DOHH2 (cell line): ENCODE results near the gene BCAP31.
A peak's percentile ranks its signal among the peaks of the same experiment; 100 is the strongest.

Experiments
- H3F3A ChIP-seq: fragments of 200-600 bp; sonication (generic), shearing (Covaris generic); 2 replicates; pipeline ENCODE4 v1.6.0; 2016; ENCODE audit warnings: antibody characterized with exemption, mild to moderate bottlenecking; ENCODE audit not compliant: control insufficient read depth, insufficient read depth
- H3K27ac ChIP-seq: fragments of 200-600 bp; sonication (generic); 2 replicates; pipeline ENCODE4 v1.5.1; 2014; ENCODE audit warnings: low read depth, mild to moderate bottlenecking, low read length, moderate library complexity
- H3K27me3 ChIP-seq: fragments of 200-600 bp; sonication (generic); 2 replicates; pipeline ENCODE4 v1.6.1; 2014; ENCODE audit warnings: mild to moderate bottlenecking, low read length, mixed read lengths; ENCODE audit not compliant: control insufficient read depth
- H3K36me3 ChIP-seq: fragments of 200-600 bp; sonication (generic); 2 replicates; pipeline ENCODE4 v1.6.1; 2014; ENCODE audit warnings: mild to moderate bottlenecking, low read length, moderate library complexity, mixed read lengths; ENCODE audit not compliant: control insufficient read depth
- H3K4me1 ChIP-seq: fragments of 200-600 bp; sonication (generic); 2 replicates; pipeline ENCODE4 v1.6.1; 2014; ENCODE audit warnings: mild to moderate bottlenecking, low read length, mixed read lengths; ENCODE audit not compliant: control insufficient read depth
- H3K4me2 ChIP-seq: fragments of 200-600 bp; sonication (generic); 2 replicates; pipeline ENCODE4 v1.6.0; 2014; ENCODE audit warnings: mild to moderate bottlenecking, low read length, moderate library complexity
- H3K4me3 ChIP-seq: fragments of 200-600 bp; sonication (generic); 2 replicates; pipeline ENCODE4 v1.5.1; 2014; ENCODE audit warnings: mild to moderate bottlenecking, low read length, mixed read lengths
- H3K79me2 ChIP-seq: fragments of 200-600 bp; sonication (generic); 2 replicates; pipeline ENCODE4 v1.6.1; 2014; ENCODE audit warnings: mild to moderate bottlenecking, low read length, mixed read lengths; ENCODE audit not compliant: control insufficient read depth
- H3K9me2 ChIP-seq: fragments of 200-600 bp; sonication (generic); replicated peaks from 2 replicates; pipeline ENCODE4 v1.6.1; 2014; ENCODE audit warnings: mild to moderate bottlenecking, low read length, mixed read lengths; ENCODE audit not compliant: control insufficient read depth
- H3K9me3 ChIP-seq: fragments of 200-600 bp; sonication (generic); 2 replicates; pipeline ENCODE4 v1.6.1; 2014; ENCODE audit warnings: antibody characterized with exemption, low read length, mixed read lengths; ENCODE audit not compliant: control insufficient read depth, insufficient read depth
- H4K20me1 ChIP-seq: fragments of 200-600 bp; sonication (generic); 2 replicates; pipeline ENCODE4 v1.6.0; 2014; ENCODE audit warnings: low read depth, mild to moderate bottlenecking, antibody characterized with exemption, low read length, moderate library complexity; ENCODE audit not compliant: control insufficient read depth, insufficient read depth
- EZH2phosphoT487 ChIP-seq: fragments of 200-600 bp; sonication (generic); IDR thresholded peaks from 2 replicates; pipeline ENCODE4 v1.6.1; 2017; ENCODE audit warnings: borderline replicate concordance, mild to moderate bottlenecking, antibody characterized with exemption, low read length, moderate library complexity, mixed read lengths
- TF ChIP-seq, protein P1 (sequence below): fragments of 200-600 bp; sonication (generic); IDR thresholded peaks from one replicate; pipeline ENCODE4 v1.5.1; 2014; ENCODE audit warnings: antibody characterized with exemption, mild to moderate bottlenecking, low read depth, low read length; ENCODE audit not compliant: poor library complexity, severe bottlenecking

Gene BCAP31

DNA sequence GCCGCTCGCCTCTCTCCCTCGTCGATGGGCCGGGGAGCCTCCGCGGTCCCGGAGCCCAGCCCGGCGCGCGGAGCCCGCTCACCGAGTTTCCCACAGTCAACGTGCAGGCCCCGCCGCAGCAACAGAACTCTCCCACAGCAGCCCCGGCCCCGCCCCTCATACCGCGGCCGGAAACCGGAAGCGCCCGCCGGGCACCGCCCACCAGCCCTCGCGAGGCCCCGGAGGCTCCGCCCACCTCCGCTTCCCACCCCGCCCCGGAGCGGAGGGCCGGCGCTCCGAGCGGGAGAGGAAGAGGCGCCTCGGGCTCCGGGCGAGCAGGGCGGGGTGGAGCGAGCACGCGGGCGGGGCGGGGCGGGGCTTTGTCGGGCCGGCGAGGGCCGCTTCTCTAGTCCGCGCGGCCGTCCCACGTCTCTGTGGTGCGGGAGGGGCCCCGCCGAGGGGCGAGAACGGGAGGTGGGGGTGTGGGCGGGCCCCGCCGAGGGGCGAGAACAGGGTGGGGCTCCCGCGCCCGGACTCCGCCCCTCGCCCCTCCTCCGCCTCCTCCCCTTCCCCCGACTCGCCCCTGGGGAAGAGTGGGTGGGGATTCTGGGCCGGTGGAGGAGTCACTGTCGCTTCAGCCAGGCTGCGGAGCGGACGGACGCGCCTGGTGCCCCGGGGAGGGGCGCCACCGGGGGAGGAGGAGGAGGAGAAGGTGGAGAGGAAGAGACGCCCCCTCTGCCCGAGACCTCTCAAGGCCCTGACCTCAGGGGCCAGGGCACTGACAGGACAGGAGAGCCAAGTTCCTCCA lies at the start of gene BCAP31, which contains the start of gene ABCD1:
Gene BCAP31 (minus strand): TSS at position 136 of the 787 bp plus-strand sequence. CDS start 1,143 bp downstream, outside the sequence.
Gene ABCD1 (plus strand): TSS at position 605 of the 787 bp plus-strand sequence. CDS start 411 bp downstream, outside the sequence.
- peaks cover 23% of the 10 kb centered on the region for H3K79me2 ChIP-seq
- no peaks in the 10 kb centered on the region for H3K9me3 ChIP-seq
- H3K27ac ChIP-seq, result peak within 1 kb of the TSS; percentile 51
- H3K36me3 ChIP-seq, result peaks cover 24% of the 10 kb centered on the region
- peaks cover 42% of the 10 kb centered on the region for H3K4me1 ChIP-seq
- H3K4me3 ChIP-seq, result peak within 1 kb of the TSS; percentile 86
- H3F3A ChIP-seq, result no peaks in the 10 kb centered on the region
- H3K9me2 ChIP-seq, result no peaks in the 10 kb centered on the region
- H3K27me3 ChIP-seq, result no peaks in the 10 kb centered on the region
- H4K20me1 ChIP-seq, result peaks cover 3% of the 10 kb centered on the region; the same call in 1 of the 2 replicates
- peak within 1 kb of the TSS; percentile 83 for H3K4me2 ChIP-seq
- no peak for TF ChIP-seq EZH2phosphoT487
- TF ChIP-seq, protein P1, sequence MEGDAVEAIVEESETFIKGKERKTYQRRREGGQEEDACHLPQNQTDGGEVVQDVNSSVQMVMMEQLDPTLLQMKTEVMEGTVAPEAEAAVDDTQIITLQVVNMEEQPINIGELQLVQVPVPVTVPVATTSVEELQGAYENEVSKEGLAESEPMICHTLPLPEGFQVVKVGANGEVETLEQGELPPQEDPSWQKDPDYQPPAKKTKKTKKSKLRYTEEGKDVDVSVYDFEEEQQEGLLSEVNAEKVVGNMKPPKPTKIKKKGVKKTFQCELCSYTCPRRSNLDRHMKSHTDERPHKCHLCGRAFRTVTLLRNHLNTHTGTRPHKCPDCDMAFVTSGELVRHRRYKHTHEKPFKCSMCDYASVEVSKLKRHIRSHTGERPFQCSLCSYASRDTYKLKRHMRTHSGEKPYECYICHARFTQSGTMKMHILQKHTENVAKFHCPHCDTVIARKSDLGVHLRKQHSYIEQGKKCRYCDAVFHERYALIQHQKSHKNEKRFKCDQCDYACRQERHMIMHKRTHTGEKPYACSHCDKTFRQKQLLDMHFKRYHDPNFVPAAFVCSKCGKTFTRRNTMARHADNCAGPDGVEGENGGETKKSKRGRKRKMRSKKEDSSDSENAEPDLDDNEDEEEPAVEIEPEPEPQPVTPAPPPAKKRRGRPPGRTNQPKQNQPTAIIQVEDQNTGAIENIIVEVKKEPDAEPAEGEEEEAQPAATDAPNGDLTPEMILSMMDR, result no peak

DNA sequence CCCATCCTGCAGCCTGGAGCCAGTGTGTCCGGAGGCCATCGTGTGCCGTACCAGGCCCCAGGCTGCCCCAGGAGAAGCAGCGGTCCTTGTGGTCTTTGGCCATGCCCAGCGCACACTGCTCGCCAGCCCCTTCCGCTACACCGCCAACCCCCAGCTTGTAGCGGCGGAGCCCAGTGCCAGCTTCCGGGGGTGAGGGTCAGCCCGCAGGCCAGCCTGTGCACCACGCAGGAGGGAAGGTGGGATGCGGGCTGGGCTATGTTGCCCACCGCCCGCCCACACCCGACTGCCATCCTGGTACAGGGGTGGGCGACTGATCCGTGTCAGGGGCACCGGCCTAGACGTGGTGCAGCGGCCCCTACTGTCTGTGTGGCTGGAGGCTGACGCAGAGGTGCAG lies 49.0 kb upstream of the BCAP31 start:
- Histone ChIP-seq H3K27ac (no peak overlapping the region), H3K9me2 (no peaks in the 10 kb centered on the region), H3K4me1 (no peaks in the 10 kb centered on the region), H3F3A (no peaks in the 10 kb centered on the region), H4K20me1 (no peaks in the 10 kb centered on the region), H3K79me2 (no peaks in the 10 kb centered on the region), H3K27me3 (no peaks in the 10 kb centered on the region), H3K36me3 (no peaks in the 10 kb centered on the region), H3K4me3 (no peak overlapping the region), H3K4me2 (no peak overlapping the region), H3K9me3 (no peaks in the 10 kb centered on the region)
- TF ChIP-seq, protein P1, result no peak

DNA sequence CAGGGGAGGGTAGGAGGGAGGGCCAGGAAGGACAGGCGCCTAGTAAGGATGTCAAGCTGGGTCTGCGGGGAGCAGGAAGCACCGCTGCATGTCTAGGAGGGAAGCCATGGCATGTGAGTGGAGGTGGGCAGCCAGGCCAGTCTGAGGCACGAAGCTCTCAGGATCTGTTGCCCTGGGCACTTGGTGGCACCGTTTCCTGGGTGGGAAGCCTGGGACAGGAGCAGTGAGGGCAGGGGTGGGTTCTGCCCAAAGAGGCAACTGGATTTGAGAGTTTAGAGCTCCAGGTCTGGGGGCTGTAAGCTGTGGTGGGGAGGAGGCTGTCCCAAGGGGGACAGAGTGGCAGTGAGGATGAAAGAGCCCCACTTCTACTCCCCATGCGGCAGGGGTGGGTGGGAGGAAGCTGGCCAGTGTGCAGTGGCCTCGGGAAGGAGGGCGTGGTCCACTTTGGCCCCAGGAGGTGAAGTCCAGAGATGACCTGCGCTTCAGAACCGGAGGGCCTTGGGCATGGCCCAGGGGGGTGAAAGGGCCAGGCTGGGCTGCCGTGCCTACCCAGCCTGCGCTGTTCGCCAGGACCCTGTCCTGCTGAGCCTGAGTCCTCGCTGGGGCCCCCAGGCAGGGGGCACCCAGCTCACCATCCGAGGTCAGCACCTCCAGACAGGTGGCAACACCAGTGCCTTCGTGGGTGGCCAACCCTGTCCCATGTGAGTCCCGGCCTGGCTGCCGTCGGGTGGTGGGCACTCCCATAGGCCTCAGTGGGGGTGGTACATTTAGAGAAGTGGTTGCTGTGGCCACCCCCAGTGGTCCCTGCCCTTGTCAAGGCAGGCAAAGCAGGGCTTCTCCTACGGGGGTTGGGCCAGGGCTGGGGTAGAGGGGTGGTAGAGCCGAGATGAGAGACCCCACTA lies 48.4 kb upstream of the BCAP31 start:
- no peak for TF ChIP-seq EZH2phosphoT487
- TF ChIP-seq, protein P1, result no peak
- Histone ChIP-seq H3K9me3 (no peaks in the 10 kb centered on the region), H3K4me2 (no peak overlapping the region), H3K79me2 (no peaks in the 10 kb centered on the region), H3K9me2 (no peaks in the 10 kb centered on the region), H4K20me1 (no peaks in the 10 kb centered on the region), H3K4me3 (no peak overlapping the region), H3K36me3 (no peaks in the 10 kb centered on the region), H3K27ac (no peak overlapping the region), H3F3A (no peaks in the 10 kb centered on the region), H3K27me3 (no peaks in the 10 kb centered on the region), H3K4me1 (no peaks in the 10 kb centered on the region)
